HepG2 (cell line): ENCODE measurements around the gene WBP1. TPM values are rescaled to one million over a fixed set of nuclear protein-coding genes. Genes with fewer than 3 reads are reported as not detected.

Experiments used
- ATM ChIP-seq: fragments of 450-650 bp; IDR thresholded peaks from 2 replicates; pipeline ENCODE4 v1.7.1; 2017; ENCODE audit warnings: mild to moderate bottlenecking, borderline replicate concordance
- BRD4 ChIP-seq: sonication (generic); formaldehyde crosslinking; IDR thresholded peaks from 2 replicates; pipeline ENCODE4 v1.4.0; 2020; ENCODE audit warnings: missing genetic modification reagents
- CEBPG ChIP-seq: IDR thresholded peaks from 2 replicates; pipeline ENCODE4 v1.6.1; 2016
- CHD2 ChIP-seq: IDR thresholded peaks from 2 replicates; pipeline ENCODE4 v1.6.1; 2011; ENCODE audit warnings: low read depth, low read length, improper control_type of control experiment
- CREM ChIP-seq, 2 experiments: sonication (generic) in 1 of 2; formaldehyde crosslinking in 1 of 2; IDR thresholded peaks; 2 replicates each; pipeline versions ENCODE4 v1.4.0 to v1.6.1; 2016 to 2020; ENCODE audit warnings: antibody characterized with exemption in 1 of 2, mild to moderate bottlenecking in 1 of 2, missing genetic modification reagents in 1 of 2
- JUN ChIP-seq: sonication (generic); formaldehyde crosslinking; IDR thresholded peaks from 2 replicates; pipeline ENCODE4 v1.4.0; 2020; ENCODE audit warnings: mild to moderate bottlenecking, missing genetic modification reagents
- NFKB2 ChIP-seq: sonication (generic); formaldehyde crosslinking; IDR thresholded peaks from 2 replicates; pipeline ENCODE4 v1.4.0; 2020; ENCODE audit warnings: missing genetic modification reagents, borderline replicate concordance
- RELA ChIP-seq: sonication (generic); formaldehyde crosslinking; IDR thresholded peaks from 2 replicates; pipeline ENCODE4 v1.4.0; 2020; ENCODE audit warnings: missing genetic modification reagents
- TOPORS ChIP-seq: sonication (generic); formaldehyde crosslinking; IDR thresholded peaks from 2 replicates; pipeline ENCODE4 v1.8.0; 2023; ENCODE audit warnings: mild to moderate bottlenecking, missing genetic modification reagents
- U2AF1 ChIP-seq: fragments of 200-400 bp; formaldehyde crosslinking; optimal IDR thresholded peaks from 2 replicates; pipeline ENCODE3; 2017; ENCODE audit warnings: mild to moderate bottlenecking, low read depth, low read length
- ZBTB3 ChIP-seq: sonication (generic); formaldehyde crosslinking; IDR thresholded peaks from 2 replicates; pipeline ENCODE4 v1.4.0; 2020; ENCODE audit warnings: low read depth, mild to moderate bottlenecking, moderate library complexity, missing genetic modification reagents, borderline replicate concordance
- ZBTB8A ChIP-seq: sonication (generic); formaldehyde crosslinking; IDR thresholded peaks from 2 replicates; pipeline ENCODE4 v1.4.0; 2020; ENCODE audit warnings: mild to moderate bottlenecking, low read depth, missing genetic modification reagents, borderline replicate concordance
- ZKSCAN8 ChIP-seq: IDR thresholded peaks from 2 replicates; pipeline ENCODE4 v1.6.1; 2016; ENCODE audit warnings: borderline replicate concordance, missing genetic modification reagents, missing compliant biosample characterization
- ZNF136 ChIP-seq: sonication (generic); formaldehyde crosslinking; IDR thresholded peaks from 2 replicates; pipeline ENCODE4 v1.8.1; 2022; ENCODE audit warnings: low read depth, mild to moderate bottlenecking, moderate library complexity, missing genetic modification reagents
- ZNF142 ChIP-seq: sonication (generic); formaldehyde crosslinking; IDR thresholded peaks from 2 replicates; pipeline ENCODE4 v1.4.0; 2020; ENCODE audit warnings: missing genetic modification reagents
- ZNF296 ChIP-seq: sonication (generic); formaldehyde crosslinking; conservative IDR thresholded peaks from 2 replicates; pipeline ENCODE4 v1.5.0; 2020; ENCODE audit warnings: mild to moderate bottlenecking, missing genetic modification reagents
- ZNF383 ChIP-seq: sonication (generic); formaldehyde crosslinking; IDR thresholded peaks from 2 replicates; pipeline ENCODE4 v1.4.0; 2020; ENCODE audit warnings: missing genetic modification reagents, mild to moderate bottlenecking, borderline replicate concordance
- ZNF652 ChIP-seq: IDR thresholded peaks from 2 replicates; pipeline ENCODE4 v1.6.1; 2016; ENCODE audit warnings: low read depth, borderline replicate concordance
- ZNF724P ChIP-seq: sonication (generic); formaldehyde crosslinking; IDR thresholded peaks from 2 replicates; pipeline ENCODE4 v1.8.0; 2022; ENCODE audit warnings: missing genetic modification reagents, borderline replicate concordance
- polyA plus RNA-seq, 8 experiments: library from polyadenylated mRNA; depleted of rRNA in 3 of 8; stranded (reverse) in 7 of 8; unstranded in 1 of 8; fragments of >200 nt; fragmentation: Illumina TruSeq in 4 of 8; extraction: Trizol in 4 of 8; gene quantifications; 2 replicates each; pipeline versions ENCODE4 v1.2.1 to v1.2.3, GENCODE V29; 2011 to 2016; ENCODE audit warnings: low read depth in 4 of 8, missing spikeins in 1 of 8, mixed read lengths in 1 of 8; ENCODE audit not compliant: insufficient read depth in 1 of 8
- total RNA-seq, 5 experiments: library from RNA; depleted of rRNA; stranded (reverse); fragments of >200 nt; fragmentation: Illumina TruSeq; extraction: Trizol; gene quantifications; 2 replicates each; pipeline ENCODE4 v1.2.3, GENCODE V29; 2016; ENCODE audit warnings: low read depth in 1 of 5
- TF ChIP-seq, protein P1 (sequence below): IDR thresholded peaks from 2 replicates; pipeline ENCODE4 v1.6.1; 2012; ENCODE audit warnings: low read length, improper control_type of control experiment
- TF ChIP-seq, protein P2 (sequence below): sonication (generic); formaldehyde crosslinking; IDR thresholded peaks from 2 replicates; pipeline ENCODE4 v1.8.0; 2022; ENCODE audit warnings: missing genetic modification reagents, mild to moderate bottlenecking, borderline replicate concordance

The WBP1 gene
- total and polyA plus RNA-seq, 2 of the 13 experiments (the other 11 are each of a cell fraction or from before 2014, with no cell fraction given) = 38.8 to 85.7 TPM

DNA sequence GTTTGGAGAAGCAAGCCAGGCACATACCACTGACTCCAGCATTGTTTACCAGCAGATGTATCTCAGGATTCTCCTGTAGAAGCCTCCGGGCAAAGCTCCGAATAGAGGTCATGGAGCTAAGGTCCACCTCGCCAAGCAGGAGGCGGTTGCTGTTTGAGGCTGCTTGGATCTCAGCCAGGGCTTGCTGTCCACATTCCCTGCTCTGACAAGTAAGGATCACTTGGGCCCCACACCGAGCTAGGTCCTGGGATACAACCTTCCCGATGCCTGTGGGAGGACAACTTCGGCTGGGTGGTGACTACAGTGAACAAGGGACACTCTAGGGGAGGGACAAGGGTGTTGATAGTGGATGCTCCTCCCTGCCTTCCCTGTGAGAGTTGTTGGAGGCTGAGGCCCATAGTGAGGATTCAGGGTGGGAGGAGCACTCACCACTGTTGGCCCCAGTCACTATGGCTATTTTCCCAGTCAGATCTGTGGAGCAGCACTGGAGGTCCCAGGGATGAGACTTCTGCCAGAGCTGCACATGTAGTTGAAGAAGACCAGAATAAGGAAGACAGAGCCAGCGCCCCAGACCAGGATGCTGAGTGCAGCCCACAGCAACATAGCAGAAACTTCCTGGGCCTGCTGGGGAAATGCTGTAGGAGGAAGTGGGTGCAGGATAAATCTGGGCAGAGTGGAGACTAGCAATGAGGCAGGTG lies 45.1 kb upstream of the WBP1 start (continued):
- no peak for TF ChIP-seq CREM (IDR thresholded peaks at IDR 0.05)
- no peak for TF ChIP-seq CREM (CRISPR knock-in tag; IDR thresholded peaks at IDR 0.05)
- no peak for TF ChIP-seq ZBTB3 (CRISPR knock-in tag)
- peak; percentile 15; the same call in 1 of the 2 replicates for TF ChIP-seq CEBPG (CRISPR knock-in tag)
- TF ChIP-seq TOPORS = no peak
- no peak for TF ChIP-seq U2AF1
- no peak for TF ChIP-seq JUN (CRISPR knock-in tag)
- TF ChIP-seq, protein P1, sequence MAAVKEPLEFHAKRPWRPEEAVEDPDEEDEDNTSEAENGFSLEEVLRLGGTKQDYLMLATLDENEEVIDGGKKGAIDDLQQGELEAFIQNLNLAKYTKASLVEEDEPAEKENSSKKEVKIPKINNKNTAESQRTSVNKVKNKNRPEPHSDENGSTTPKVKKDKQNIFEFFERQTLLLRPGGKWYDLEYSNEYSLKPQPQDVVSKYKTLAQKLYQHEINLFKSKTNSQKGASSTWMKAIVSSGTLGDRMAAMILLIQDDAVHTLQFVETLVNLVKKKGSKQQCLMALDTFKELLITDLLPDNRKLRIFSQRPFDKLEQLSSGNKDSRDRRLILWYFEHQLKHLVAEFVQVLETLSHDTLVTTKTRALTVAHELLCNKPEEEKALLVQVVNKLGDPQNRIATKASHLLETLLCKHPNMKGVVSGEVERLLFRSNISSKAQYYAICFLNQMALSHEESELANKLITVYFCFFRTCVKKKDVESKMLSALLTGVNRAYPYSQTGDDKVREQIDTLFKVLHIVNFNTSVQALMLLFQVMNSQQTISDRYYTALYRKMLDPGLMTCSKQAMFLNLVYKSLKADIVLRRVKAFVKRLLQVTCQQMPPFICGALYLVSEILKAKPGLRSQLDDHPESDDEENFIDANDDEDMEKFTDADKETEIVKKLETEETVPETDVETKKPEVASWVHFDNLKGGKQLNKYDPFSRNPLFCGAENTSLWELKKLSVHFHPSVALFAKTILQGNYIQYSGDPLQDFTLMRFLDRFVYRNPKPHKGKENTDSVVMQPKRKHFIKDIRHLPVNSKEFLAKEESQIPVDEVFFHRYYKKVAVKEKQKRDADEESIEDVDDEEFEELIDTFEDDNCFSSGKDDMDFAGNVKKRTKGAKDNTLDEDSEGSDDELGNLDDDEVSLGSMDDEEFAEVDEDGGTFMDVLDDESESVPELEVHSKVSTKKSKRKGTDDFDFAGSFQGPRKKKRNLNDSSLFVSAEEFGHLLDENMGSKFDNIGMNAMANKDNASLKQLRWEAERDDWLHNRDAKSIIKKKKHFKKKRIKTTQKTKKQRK = no peak
- no peak for TF ChIP-seq ZNF724P (CRISPR knock-in tag)
- no peak for TF ChIP-seq RELA
- no peak for TF ChIP-seq BRD4
- TF ChIP-seq, protein P2, sequence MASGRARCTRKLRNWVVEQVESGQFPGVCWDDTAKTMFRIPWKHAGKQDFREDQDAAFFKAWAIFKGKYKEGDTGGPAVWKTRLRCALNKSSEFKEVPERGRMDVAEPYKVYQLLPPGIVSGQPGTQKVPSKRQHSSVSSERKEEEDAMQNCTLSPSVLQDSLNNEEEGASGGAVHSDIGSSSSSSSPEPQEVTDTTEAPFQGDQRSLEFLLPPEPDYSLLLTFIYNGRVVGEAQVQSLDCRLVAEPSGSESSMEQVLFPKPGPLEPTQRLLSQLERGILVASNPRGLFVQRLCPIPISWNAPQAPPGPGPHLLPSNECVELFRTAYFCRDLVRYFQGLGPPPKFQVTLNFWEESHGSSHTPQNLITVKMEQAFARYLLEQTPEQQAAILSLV (CRISPR knock-in tag) = no peak
- TF ChIP-seq ZNF652 (CRISPR knock-in tag) = no peak
- 0 out of 2 replicates have a peak, but pooled peaks have one; percentile 2 for TF ChIP-seq ZNF136
- TF ChIP-seq ZBTB8A (CRISPR knock-in tag) = no peak
- no peak for TF ChIP-seq ZNF383 (CRISPR knock-in tag)
- TF ChIP-seq ZKSCAN8 (CRISPR knock-in tag) = no peak
- no peak for TF ChIP-seq ZNF296
- TF ChIP-seq ZNF142 (CRISPR knock-in tag) = no peak
- no peak for TF ChIP-seq ATM
- no peak for TF ChIP-seq CHD2
- no peak for TF ChIP-seq NFKB2 (CRISPR knock-in tag)
